Breast epithelium (tissue), 4 donors: ENCODE measurements around the gene CNTN2. TPM values are rescaled to one million over a fixed set of nuclear protein-coding genes. Genes with fewer than 3 reads are reported as not detected.

ENCODE experiments used
- DNase-seq, 2 donors: peaks; one replicate each; pipeline ENCODE4 v3.0.0-alpha.2; 2019; ENCODE audit warnings: low spot score in 2 of 2
- H3K27ac ChIP-seq, 2 donors: fragments of 200-600 bp; sonication (generic) in 1 of 2; one replicate each; pipeline ENCODE4 v1.5.1; 2016 to 2019; ENCODE audit warnings: mild to moderate bottlenecking in 1 of 2
- H3K27me3 ChIP-seq, 2 donors: fragments of 200-600 bp; sonication (generic) in 1 of 2; one replicate each; pipeline versions ENCODE4 v1.5.1 to v1.6.0; 2017 to 2019; ENCODE audit warnings: control low read depth in 1 of 2, mild to moderate bottlenecking in 1 of 2
- H3K36me3 ChIP-seq: fragments of 200-600 bp; one replicate; pipeline ENCODE4 v1.5.1; 2019
- H3K4me1 ChIP-seq, 2 donors: fragments of 200-600 bp; sonication (generic); one replicate each; pipeline ENCODE4 v1.5.1; 2016 to 2019; ENCODE audit warnings: control low read depth in 1 of 2
- H3K4me3 ChIP-seq, 3 donors: fragments of 200-600 bp; sonication (generic); 1 replicate in 2 of 3; 2 replicates in 1 of 3; pipeline ENCODE4 v1.5.1; 2016 to 2019; ENCODE audit warnings: mild to moderate bottlenecking in 3 of 3, moderate library complexity in 2 of 3
- H3K9me3 ChIP-seq, 2 donors: fragments of 200-600 bp; sonication (generic) in 1 of 2; one replicate each; pipeline ENCODE4 v1.5.1; 2016 to 2019; ENCODE audit warnings: control low read depth in 1 of 2
- CTCF ChIP-seq, 3 donors: fragments of 450-650 bp; IDR thresholded peaks; one replicate each; pipeline ENCODE4 v1.5.1; 2016 to 2017; ENCODE audit warnings: antibody characterized with exemption in 3 of 3, mild to moderate bottlenecking in 3 of 3, moderate library complexity in 3 of 3
- POLR2A ChIP-seq: fragments of 450-650 bp; IDR thresholded peaks from one replicate; pipeline ENCODE4 v1.6.1; 2016; ENCODE audit warnings: antibody characterized with exemption, mild to moderate bottlenecking, moderate library complexity
- POLR2AphosphoS5 ChIP-seq, 3 donors: sonication (generic); formaldehyde crosslinking; IDR thresholded peaks; one replicate each; pipeline ENCODE4 v1.6.1; 2017; ENCODE audit warnings: antibody characterized with exemption in 3 of 3
- intact Hi-C: fragments of 100-400 bp; cut with DNase I; formaldehyde crosslinking; loops from one replicate; pipeline ENCODE4 v1.15.1; 2023; ENCODE audit warnings: low total_unique reads
- total RNA-seq, 3 donors: library from RNA; depleted of rRNA; stranded (reverse); fragments of >200 nt; gene quantifications; one replicate each; pipeline ENCODE4 v1.1.0, GENCODE V29; 2016

Gene CNTN2
- total RNA-seq, 3 donors from 2014 or later: not detected

GRCh38 chr1:205118752-205119151 lies 75.7 kb downstream of the CNTN2 start:
- DNase-seq: no peak
- no peak overlapping the region for H3K27ac ChIP-seq
- intact Hi-C loops: loop anchor here (10.0 kb wide), 1 partner anchor 126 kb away; no protein-coding TSS in a partner anchor
- no peak overlapping the region for H3K4me3 ChIP-seq
- H3K36me3 ChIP-seq: peaks cover 5% of the 10 kb centered on the region
- TF ChIP-seq CTCF (IDR thresholded peaks at IDR 0.05) (no peak), POLR2AphosphoS5 (IDR thresholded peaks at IDR 0.05) (no peak), POLR2A (no peak)
- H3K4me1 ChIP-seq: peaks cover 0 to 8% of the 10 kb centered on the region in 2 donors
- H3K27me3 ChIP-seq: no peaks in the 10 kb centered on the region
- no peaks in the 10 kb centered on the region for H3K9me3 ChIP-seq

- intact Hi-C loops: no loop called here
- Histone ChIP-seq H3K27ac (peak within 1 kb of the TSS; percentile 96 to 97), H3K4me3 (peak within 1 kb of the TSS; percentile 85 to 97 (median 89)), H3K36me3 (no peaks in the 10 kb centered on the region), H3K9me3 (no peaks in the 10 kb centered on the region), H3K27me3 (no peaks in the 10 kb centered on the region), H3K4me1 (peaks cover 0 to 8% of the 10 kb centered on the region in 2 donors)
- peak; percentile 87 to 93 (median 90) for TF ChIP-seq POLR2AphosphoS5 (IDR thresholded peaks at IDR 0.05)
- peak in 2 of 3 donors; percentile 53 to 67 for TF ChIP-seq CTCF (IDR thresholded peaks at IDR 0.05)
- peak; percentile 60 for TF ChIP-seq POLR2A
- DNase-seq: peak; percentile 93 to 94
Observed at GRCh38 chr1:205121660-205122488, 78.9 kb downstream of the CNTN2 start, which contains the start of gene RBBP5. Gene RBBP5, minus strand, starts transcription at chr1:205121978. Its CDS starts 105 bp downstream, at chr1:205121873.

GRCh38 chr1:205122489-205122882 lies 79.5 kb downstream of the CNTN2 start:
- no peak for DNase-seq
- Histone ChIP-seq H3K4me3 (peak overlapping the region; percentile 85 to 97 (median 89)), H3K9me3 (no peaks in the 10 kb centered on the region), H3K4me1 (peaks cover 0 to 8% of the 10 kb centered on the region in 2 donors), H3K27me3 (no peaks in the 10 kb centered on the region), H3K36me3 (no peaks in the 10 kb centered on the region), H3K27ac (peak overlapping the region; percentile 96 to 97)
- intact Hi-C loops: no loop called here
- TF ChIP-seq POLR2AphosphoS5 (IDR thresholded peaks at IDR 0.05): no peak
- no peak for TF ChIP-seq CTCF (IDR thresholded peaks at IDR 0.05)
- TF ChIP-seq POLR2A: no peak

GRCh38 chr1:205124726-205125125 lies 81.7 kb downstream of the CNTN2 start:
- Histone ChIP-seq H3K4me1 (peaks cover 0 to 8% of the 10 kb centered on the region in 2 donors), H3K36me3 (no peaks in the 10 kb centered on the region), H3K27ac (no peak overlapping the region), H3K27me3 (no peaks in the 10 kb centered on the region), H3K9me3 (no peaks in the 10 kb centered on the region), H3K4me3 (no peak overlapping the region)
- no peak for TF ChIP-seq POLR2A
- no peak for TF ChIP-seq POLR2AphosphoS5 (IDR thresholded peaks at IDR 0.05)
- no peak for TF ChIP-seq CTCF (IDR thresholded peaks at IDR 0.05)
- intact Hi-C loops: no loop called here
- DNase-seq: no peak

- Histone ChIP-seq H3K4me3 (no peak overlapping the region), H3K9me3 (no peaks in the 10 kb centered on the region), H3K27me3 (no peaks in the 10 kb centered on the region), H3K4me1 (no peaks in the 10 kb centered on the region), H3K27ac (no peak overlapping the region), H3K36me3 (no peaks in the 10 kb centered on the region)
- TF ChIP-seq POLR2A (no peak), CTCF (IDR thresholded peaks at IDR 0.05) (no peak), POLR2AphosphoS5 (IDR thresholded peaks at IDR 0.05) (no peak)
- intact Hi-C loops: no loop called here
- DNase-seq: no peak
Observed at GRCh38 chr1:205127646-205128045, 84.6 kb downstream of the CNTN2 start.
